COR-L47 (cell line): ENCODE results near the gene SLC35G2.
"Not testable (repeated sequence)": the region's sequence is repeated elsewhere in the genome, so short reads cannot be mapped to it uniquely, and the experiment has no call there.

Experiments
- DNase-seq: peaks from one replicate; lab custom pipeline; 2025; lab: John Stamatoyannopoulos, UW

Gene SLC35G2

GRCh38 chr3:136885357-136886213, 66.7 kb downstream of the SLC35G2 start:
- no peak for DNase-seq

- DNase-seq, result no peak
Measured at GRCh38 chr3:136889947-136890346, 71.0 kb downstream of the SLC35G2 start.

DNA sequence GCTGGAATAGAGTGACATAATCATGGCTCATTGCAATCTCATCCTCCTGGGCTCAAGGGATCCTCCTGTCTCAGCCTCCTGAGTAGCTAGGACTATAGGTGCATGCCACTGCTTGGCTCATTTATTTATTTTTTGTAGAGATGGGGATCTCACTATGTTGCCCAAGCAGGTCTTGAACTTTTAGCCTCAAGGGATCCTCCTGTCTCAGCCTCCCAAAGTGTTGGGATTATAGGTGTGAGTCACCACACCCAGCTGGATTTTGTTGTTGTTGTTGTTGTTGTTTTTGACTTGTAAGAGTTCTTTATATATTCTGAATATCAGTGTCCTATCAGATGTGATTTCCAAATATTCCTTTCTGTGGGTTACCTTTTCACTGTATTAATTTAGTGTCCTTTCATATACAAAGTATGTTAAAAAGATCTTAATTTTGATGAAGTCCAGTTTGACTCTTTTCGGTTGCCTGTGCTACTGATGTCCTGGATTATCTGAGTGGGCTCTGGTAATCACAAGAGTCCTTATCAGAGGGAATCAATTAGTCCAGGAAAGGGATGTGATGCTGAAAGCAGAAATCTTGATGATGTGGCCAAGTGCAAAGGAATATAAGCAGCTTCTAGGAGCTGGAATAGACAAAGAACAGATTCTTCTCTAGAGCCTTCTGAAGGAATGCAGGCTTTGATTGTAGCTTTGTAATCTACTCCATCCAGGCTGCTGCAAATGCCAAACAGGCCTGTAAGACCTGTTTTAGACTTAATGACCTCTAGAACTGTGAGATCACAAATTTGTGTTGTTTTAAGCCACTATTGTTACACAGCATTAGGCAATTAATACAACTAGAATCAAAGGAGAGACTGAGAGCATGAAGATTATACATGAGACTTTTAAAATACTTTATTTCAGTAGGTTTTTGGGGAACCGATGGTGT, 73.3 kb downstream of the SLC35G2 start:
- no peak for DNase-seq

GRCh38 chr3:136893848-136894443, 75.0 kb downstream of the SLC35G2 start:
- no peak for DNase-seq

GRCh38 chr3:136897171-136897570, 78.2 kb downstream of the SLC35G2 start:
- DNase-seq, result not testable (repeated sequence)

GRCh38 chr3:136898549-136898948, 79.6 kb downstream of the SLC35G2 start:
- no peak for DNase-seq

GRCh38 chr3:136898954-136899353, 80.0 kb downstream of the SLC35G2 start:
- no peak for DNase-seq

DNA sequence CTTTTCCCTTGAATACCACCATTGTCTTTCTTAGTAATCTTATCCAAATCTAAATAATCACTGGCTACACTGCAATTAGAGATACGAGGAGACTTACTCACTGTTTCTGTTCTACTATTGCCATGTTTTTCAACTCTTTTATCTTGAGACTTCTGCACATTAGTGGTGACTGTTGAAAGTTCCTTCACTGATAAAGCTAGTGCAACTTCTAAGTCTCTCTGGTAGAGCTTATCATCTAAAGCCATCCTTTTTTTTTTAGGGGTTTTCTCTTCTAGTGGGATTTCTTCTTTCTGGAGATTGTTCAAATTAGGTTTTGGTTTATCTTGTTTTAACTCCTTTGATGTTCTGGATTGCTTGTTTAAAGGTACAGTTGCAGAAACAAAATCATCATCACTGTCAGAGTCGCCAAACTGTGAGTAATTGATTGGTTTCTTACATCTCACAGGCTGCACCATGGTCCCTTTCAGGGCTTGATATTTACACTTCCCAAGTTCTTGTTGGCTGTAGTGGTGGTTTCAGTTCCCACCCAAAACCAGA, 80.8 kb downstream of the SLC35G2 start:
- DNase-seq, result no peak

- DNase-seq, result not testable (repeated sequence)
Measured at GRCh38 chr3:136900694-136901093, 81.8 kb downstream of the SLC35G2 start.

DNA sequence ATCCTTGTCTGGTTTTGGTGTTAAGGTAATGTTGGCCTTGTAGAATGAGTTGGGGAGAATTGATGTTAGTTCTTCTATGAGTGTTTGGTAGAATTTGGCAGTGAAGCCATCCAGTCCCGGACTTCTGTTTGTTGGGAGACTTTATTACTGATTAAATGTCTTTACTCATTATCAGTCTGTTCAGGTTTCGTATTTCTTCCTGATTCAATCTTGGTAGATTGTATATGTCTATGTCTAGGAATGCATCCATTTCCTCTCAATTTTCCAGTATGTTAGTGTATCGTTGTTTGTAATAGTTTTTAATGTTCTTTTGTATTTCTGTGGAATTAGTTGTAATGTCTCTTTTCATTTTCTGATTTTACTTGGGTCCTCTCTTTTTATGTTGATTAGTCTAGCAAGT, 82.5 kb downstream of the SLC35G2 start:
- no peak for DNase-seq

- DNase-seq, result not testable (repeated sequence)
Measured at GRCh38 chr3:136902530-136902929, 83.6 kb downstream of the SLC35G2 start.

- no peak for DNase-seq
Measured at GRCh38 chr3:136903899-136904298, 85.0 kb downstream of the SLC35G2 start.

DNA sequence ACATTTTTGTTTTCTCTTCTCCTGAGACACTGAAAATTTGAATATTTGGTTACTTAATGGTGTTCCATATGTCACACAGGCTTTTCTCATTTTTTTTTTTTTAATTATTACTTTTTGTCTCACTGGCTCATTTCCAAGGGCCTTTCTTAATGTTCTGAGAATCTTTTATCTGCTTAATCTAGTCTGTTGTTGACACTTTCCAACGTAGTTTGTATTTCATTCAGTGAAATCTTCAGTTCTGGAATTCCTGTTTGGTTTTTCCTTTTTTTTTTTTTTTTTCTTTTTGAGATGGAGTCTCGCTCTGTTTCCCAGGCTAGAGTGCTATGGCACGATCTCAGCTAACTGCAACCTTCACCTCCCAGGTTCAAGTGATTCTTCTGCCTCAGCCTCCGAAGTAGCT, 85.8 kb downstream of the SLC35G2 start:
- no peak for DNase-seq
